Stimulated activated CD4-positive, alpha-beta T cell treated with anti-CD3 and anti-CD28 coated beads, TNF-alpha, amount 100 ng/mL, for 24 hours (primary cell): Measurements from ENCODE around the gene LRRC37A2.
"Not testable (repeated sequence)": the region's sequence is repeated elsewhere in the genome, so short reads cannot be mapped to it uniquely, and the experiment has no call there.

Experiments used
- DNase-seq, 3 experiments: peaks; one replicate each; pipeline ENCODE4 v3.0.0-alpha.2; 2020; ENCODE audit warnings: low read depth in 3 of 3

LRRC37A2 gene

DNA sequence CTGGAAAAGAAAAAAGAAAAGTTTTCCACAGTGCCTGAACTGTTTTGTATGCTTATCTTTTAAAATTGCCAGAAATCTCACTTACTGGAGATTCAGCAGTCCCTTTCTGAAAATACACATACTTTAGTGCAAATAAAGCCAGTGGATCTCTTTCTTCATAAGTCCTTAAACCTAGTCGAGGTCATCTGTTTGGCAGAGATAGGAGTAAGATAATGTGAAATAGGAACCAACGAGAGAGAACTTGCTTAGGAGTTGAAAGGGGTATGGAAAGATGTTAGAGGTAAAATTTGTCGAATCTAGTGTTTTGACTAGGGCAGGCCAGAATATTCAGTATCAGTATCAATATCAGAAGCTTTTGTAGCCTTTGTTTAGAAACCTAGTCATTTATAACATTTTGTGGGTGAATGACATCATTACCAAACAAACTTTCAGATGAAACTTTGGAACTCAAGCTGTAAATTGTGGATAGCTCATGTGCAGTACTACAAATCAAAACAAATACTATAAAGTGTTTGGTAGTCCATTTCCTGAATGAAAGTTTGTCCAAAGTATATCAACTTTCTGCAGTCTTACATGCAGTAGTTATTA, 86.2 kb downstream of the LRRC37A2 start:
- not testable (repeated sequence) for DNase-seq

DNA sequence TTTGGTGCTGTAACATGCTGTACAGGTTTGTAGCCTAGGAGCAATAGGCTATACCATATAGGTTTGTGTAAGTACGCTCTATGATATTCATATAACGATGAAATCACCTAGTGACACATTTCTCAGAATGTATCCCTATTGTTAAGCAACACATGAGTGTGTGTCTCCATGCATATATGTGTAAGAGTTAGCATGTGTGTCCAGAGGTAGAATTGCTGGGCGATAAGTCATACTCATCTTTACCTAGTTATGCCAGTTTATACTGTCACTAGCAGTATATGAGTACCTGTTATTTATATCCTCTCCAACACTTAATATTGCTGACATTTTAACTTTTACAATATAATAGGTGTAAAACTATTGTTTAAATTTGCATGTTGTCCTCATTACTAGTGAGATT, 88.5 kb downstream of the LRRC37A2 start:
- DNase-seq, result not testable (repeated sequence)

DNA sequence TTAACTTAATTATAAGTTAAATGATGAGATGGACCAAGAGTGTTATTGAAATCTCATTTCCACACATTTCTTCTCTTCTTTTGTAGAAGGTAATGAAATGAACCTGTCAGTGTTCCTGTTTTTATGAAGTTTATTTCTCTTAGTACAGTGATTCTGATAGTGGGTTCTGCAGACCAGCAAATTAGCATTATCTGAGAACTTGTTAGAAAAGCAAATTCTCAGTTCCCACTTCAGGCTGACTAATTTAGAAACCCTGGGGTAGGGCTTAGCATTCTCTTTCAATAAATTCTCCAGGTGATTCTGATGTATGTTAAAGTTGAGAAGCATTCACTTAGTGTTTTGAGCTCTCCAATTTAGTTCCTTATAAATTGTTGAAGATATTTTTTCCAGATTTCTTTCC, 90.9 kb downstream of the LRRC37A2 start:
- DNase-seq, result not testable (repeated sequence)
